Activated CD4-positive, alpha-beta T cell treated with anti-CD3 and anti-CD28 coated beads, Interleukin-2, amount 10 ng/mL, durations not matched to agents 24 days and 14 days (primary cell): ENCODE measurements around the gene TSHZ1. TPM values are rescaled to one million over a fixed set of nuclear protein-coding genes. Genes with fewer than 3 reads are reported as not detected.

Source experiments
- DNase-seq: peaks from one replicate; pipeline ENCODE4 v3.0.0; 2022
- H3K27ac Mint-ChIP-seq: one replicate; pipeline ENCODE4 v1.8.0; 2022; ENCODE audit warnings: mild to moderate bottlenecking, mixed read lengths
- H3K27me3 Mint-ChIP-seq: one replicate; pipeline ENCODE4 v1.8.0; 2022; ENCODE audit warnings: mixed read lengths
- H3K36me3 Mint-ChIP-seq: one replicate; pipeline ENCODE4 v1.8.0; 2022; ENCODE audit warnings: low read depth, mild to moderate bottlenecking, mixed read lengths
- H3K4me1 Mint-ChIP-seq: one replicate; pipeline ENCODE4 v1.8.0; 2021; ENCODE audit warnings: mixed read lengths
- H3K4me3 Mint-ChIP-seq: one replicate; pipeline ENCODE4 v1.8.0; 2022; ENCODE audit warnings: mild to moderate bottlenecking, moderate library complexity, mixed read lengths
- H3K9me3 Mint-ChIP-seq: one replicate; pipeline ENCODE4 v1.8.0; 2021; ENCODE audit warnings: mixed read lengths
- intact Hi-C: fragments of 100-400 bp; cut with micrococcal nuclease; formaldehyde crosslinking; loops from one replicate; pipeline ENCODE4 v1.15.1; 2023
- total RNA-seq: library from RNA; stranded (reverse); gene quantifications from 2 replicates; pipeline ENCODE4 v1.2.3, GENCODE V29; 2022

The TSHZ1 gene
- total RNA-seq, 1 donor from 2014 or later, result 12.4 TPM

GRCh38 chr18:75216212-75216910 is 5.8 kb downstream of the TSHZ1 start:
- no peak for DNase-seq
- Mint-ChIP-seq H3K27me3 (no peaks in the 10 kb centered on the region), H3K27ac (peak overlapping the region; percentile 73), H3K4me3 (peak overlapping the region; percentile 24), H3K4me1 (peaks cover 43% of the 10 kb centered on the region), H3K9me3 (no peaks in the 10 kb centered on the region), H3K36me3 (peaks cover 5% of the 10 kb centered on the region)
- intact Hi-C loops, result loop anchor here (10.0 kb wide), 2 partner anchors 1072 to 1158 kb away; partner anchors contain the start of genes FBXO15 and TIMM21

- Mint-ChIP-seq H3K4me3 (no peak overlapping the region), H3K27me3 (no peaks in the 10 kb centered on the region), H3K9me3 (no peaks in the 10 kb centered on the region), H3K4me1 (peaks cover 43% of the 10 kb centered on the region), H3K27ac (no peak overlapping the region), H3K36me3 (peaks cover 5% of the 10 kb centered on the region)
- intact Hi-C loops, result loop anchor here (10.0 kb wide), 2 partner anchors 1072 to 1158 kb away; partner anchors contain the start of genes FBXO15 and TIMM21
- DNase-seq, result no peak
These were observed 6.5 kb downstream of the TSHZ1 start for GRCh38 chr18:75216911-75217689.

- Mint-ChIP-seq H3K27me3 (no peaks in the 10 kb centered on the region), H3K4me1 (peaks cover 34% of the 10 kb centered on the region), H3K9me3 (no peaks in the 10 kb centered on the region), H3K4me3 (no peak overlapping the region), H3K36me3 (peaks cover 5% of the 10 kb centered on the region), H3K27ac (no peak overlapping the region)
- peak; percentile 42 for DNase-seq
- intact Hi-C loops, result loop anchor here (10.0 kb wide), 2 partner anchors 1073 to 1157 kb away; partner anchors contain the start of genes FBXO15 and TIMM21
These were observed 7.7 kb downstream of the TSHZ1 start for GRCh38 chr18:75218065-75218923.

GRCh38 chr18:75219745-75220375 is 9.3 kb downstream of the TSHZ1 start:
- Mint-ChIP-seq H3K9me3 (no peaks in the 10 kb centered on the region), H3K27ac (no peak overlapping the region), H3K4me1 (peaks cover 27% of the 10 kb centered on the region), H3K4me3 (no peak overlapping the region), H3K36me3 (peaks cover 4% of the 10 kb centered on the region), H3K27me3 (no peaks in the 10 kb centered on the region)
- no peak for DNase-seq
- intact Hi-C loops, result loop anchor here (10.0 kb wide), 2 partner anchors 1075 to 1155 kb away; partner anchors contain the start of genes FBXO15 and TIMM21

GRCh38 chr18:75220551-75221355 is 10.2 kb downstream of the TSHZ1 start:
- H3K27ac Mint-ChIP-seq, result no peak overlapping the region
- DNase-seq, result no peak
- H3K36me3 Mint-ChIP-seq, result peaks cover 2% of the 10 kb centered on the region
- intact Hi-C loops, result no loop called here
- H3K4me1 Mint-ChIP-seq, result peaks cover 21% of the 10 kb centered on the region
- no peaks in the 10 kb centered on the region for H3K9me3 Mint-ChIP-seq
- H3K27me3 Mint-ChIP-seq, result no peaks in the 10 kb centered on the region
- no peak overlapping the region for H3K4me3 Mint-ChIP-seq

- H3K4me1 Mint-ChIP-seq, result peaks cover 17% of the 10 kb centered on the region
- peaks cover 2% of the 10 kb centered on the region for H3K36me3 Mint-ChIP-seq
- intact Hi-C loops, result no loop called here
- no peaks in the 10 kb centered on the region for H3K27me3 Mint-ChIP-seq
- no peak overlapping the region for H3K4me3 Mint-ChIP-seq
- no peak overlapping the region for H3K27ac Mint-ChIP-seq
- no peaks in the 10 kb centered on the region for H3K9me3 Mint-ChIP-seq
- no peak for DNase-seq
These were observed 10.8 kb downstream of the TSHZ1 start for GRCh38 chr18:75221397-75221796.

GRCh38 chr18:75221897-75222296 is 11.3 kb downstream of the TSHZ1 start:
- no peaks in the 10 kb centered on the region for H3K27me3 Mint-ChIP-seq
- intact Hi-C loops, result no loop called here
- H3K4me1 Mint-ChIP-seq, result peaks cover 14% of the 10 kb centered on the region
- no peaks in the 10 kb centered on the region for H3K36me3 Mint-ChIP-seq
- H3K4me3 Mint-ChIP-seq, result no peak overlapping the region
- no peak for DNase-seq
- no peak overlapping the region for H3K27ac Mint-ChIP-seq
- H3K9me3 Mint-ChIP-seq, result no peaks in the 10 kb centered on the region

GRCh38 chr18:75222407-75222806 is 11.8 kb downstream of the TSHZ1 start:
- H3K9me3 Mint-ChIP-seq, result no peaks in the 10 kb centered on the region
- H3K27me3 Mint-ChIP-seq, result no peaks in the 10 kb centered on the region
- no peak overlapping the region for H3K4me3 Mint-ChIP-seq
- no peak overlapping the region for H3K27ac Mint-ChIP-seq
- H3K4me1 Mint-ChIP-seq, result peaks cover 16% of the 10 kb centered on the region
- intact Hi-C loops, result no loop called here
- no peaks in the 10 kb centered on the region for H3K36me3 Mint-ChIP-seq
- no peak for DNase-seq

GRCh38 chr18:75223687-75224347 is 13.2 kb downstream of the TSHZ1 start:
- Mint-ChIP-seq H3K27ac (no peak overlapping the region), H3K27me3 (no peaks in the 10 kb centered on the region), H3K4me3 (no peak overlapping the region), H3K9me3 (no peaks in the 10 kb centered on the region), H3K4me1 (peaks cover 15% of the 10 kb centered on the region), H3K36me3 (peaks cover 1% of the 10 kb centered on the region)
- no peak for DNase-seq
- intact Hi-C loops, result no loop called here

GRCh38 chr18:75226286-75226955 is 15.8 kb downstream of the TSHZ1 start:
- H3K27me3 Mint-ChIP-seq, result no peaks in the 10 kb centered on the region
- H3K36me3 Mint-ChIP-seq, result peaks cover 4% of the 10 kb centered on the region
- peaks cover 12% of the 10 kb centered on the region for H3K4me1 Mint-ChIP-seq
- intact Hi-C loops, result no loop called here
- no peak overlapping the region for H3K27ac Mint-ChIP-seq
- DNase-seq, result no peak
- no peak overlapping the region for H3K4me3 Mint-ChIP-seq
- no peaks in the 10 kb centered on the region for H3K9me3 Mint-ChIP-seq

- no peaks in the 10 kb centered on the region for H3K9me3 Mint-ChIP-seq
- peaks cover 12% of the 10 kb centered on the region for H3K4me1 Mint-ChIP-seq
- H3K27me3 Mint-ChIP-seq, result no peaks in the 10 kb centered on the region
- H3K36me3 Mint-ChIP-seq, result peaks cover 4% of the 10 kb centered on the region
- no peak overlapping the region for H3K4me3 Mint-ChIP-seq
- no peak overlapping the region for H3K27ac Mint-ChIP-seq
- intact Hi-C loops, result no loop called here
- DNase-seq, result no peak
These were observed 16.3 kb downstream of the TSHZ1 start for GRCh38 chr18:75226956-75227316.
